OCI-LY3 (cell line): ENCODE results near the gene WDR5B.

ENCODE experiments used
- CTCF ChIP-seq: fragments of 200-600, 300-600 bp; sonication (generic); IDR thresholded peaks from 2 replicates; pipeline ENCODE4 v1.5.1; 2014; ENCODE audit warnings: antibody characterized with exemption, low read length, low read depth
- EZH2phosphoT487 ChIP-seq: fragments of 200-600 bp; shearing (Covaris generic); IDR thresholded peaks from 2 replicates; pipeline ENCODE4 v1.6.1; 2018; ENCODE audit warnings: antibody characterized with exemption, mixed run types, low read depth

GRCh38 chr3:122410639-122411038, 5.2 kb downstream of the WDR5B start:
- no peak for TF ChIP-seq CTCF
- TF ChIP-seq EZH2phosphoT487 = no peak
